ENCODE measurements around the gene PTPRN2. TPM values are rescaled to one million over a fixed set of nuclear protein-coding genes. Genes with fewer than 3 reads are reported as not detected.
"Not testable (repeated sequence)": the region's sequence is repeated elsewhere in the genome, so short reads cannot be mapped to it uniquely, and the experiment has no call there.

PTPRN2 gene
- total RNA-seq, 1 experiment from 2014 or later = 0.11 TPM

DNA sequence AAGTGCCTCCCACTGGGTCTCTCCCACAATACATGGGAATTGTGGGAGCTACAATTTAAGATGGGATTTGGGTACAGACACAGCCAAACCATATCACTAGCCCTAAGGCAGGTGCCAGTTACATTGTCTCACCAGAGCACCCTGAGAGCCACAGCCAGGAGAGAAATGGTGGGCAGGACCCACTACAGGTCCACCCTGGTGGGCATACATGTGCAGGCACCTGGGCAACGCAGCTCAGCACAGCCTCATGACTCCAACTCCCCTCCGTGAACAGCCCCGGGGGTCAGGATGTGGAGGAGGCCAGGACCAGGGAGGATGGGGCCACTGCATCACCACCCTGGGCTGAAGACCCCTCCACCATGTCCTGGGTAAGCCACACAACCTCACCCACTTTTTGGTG is 205.7 kb downstream of the PTPRN2 start:
- no peak overlapping the region for H3K4me3 ChIP-seq (ENCODE audit: low read depth, low read length, poor library complexity, severe bottlenecking)
- ChIA-PET CTCF (no interaction called here), POLR2A (ENCODE audit: low non-redundant PET) (no interaction called here)
- no peaks in the 10 kb centered on the region for H3K36me3 ChIP-seq (ENCODE audit: insufficient read depth, low read length, poor library complexity, severe bottlenecking)
- no peak for TF ChIP-seq EZH2 (IDR thresholded peaks at IDR 0.05; ENCODE audit: borderline replicate concordance, low read depth, low read length, poor library complexity, severe bottlenecking)
- TF ChIP-seq, protein P1, sequence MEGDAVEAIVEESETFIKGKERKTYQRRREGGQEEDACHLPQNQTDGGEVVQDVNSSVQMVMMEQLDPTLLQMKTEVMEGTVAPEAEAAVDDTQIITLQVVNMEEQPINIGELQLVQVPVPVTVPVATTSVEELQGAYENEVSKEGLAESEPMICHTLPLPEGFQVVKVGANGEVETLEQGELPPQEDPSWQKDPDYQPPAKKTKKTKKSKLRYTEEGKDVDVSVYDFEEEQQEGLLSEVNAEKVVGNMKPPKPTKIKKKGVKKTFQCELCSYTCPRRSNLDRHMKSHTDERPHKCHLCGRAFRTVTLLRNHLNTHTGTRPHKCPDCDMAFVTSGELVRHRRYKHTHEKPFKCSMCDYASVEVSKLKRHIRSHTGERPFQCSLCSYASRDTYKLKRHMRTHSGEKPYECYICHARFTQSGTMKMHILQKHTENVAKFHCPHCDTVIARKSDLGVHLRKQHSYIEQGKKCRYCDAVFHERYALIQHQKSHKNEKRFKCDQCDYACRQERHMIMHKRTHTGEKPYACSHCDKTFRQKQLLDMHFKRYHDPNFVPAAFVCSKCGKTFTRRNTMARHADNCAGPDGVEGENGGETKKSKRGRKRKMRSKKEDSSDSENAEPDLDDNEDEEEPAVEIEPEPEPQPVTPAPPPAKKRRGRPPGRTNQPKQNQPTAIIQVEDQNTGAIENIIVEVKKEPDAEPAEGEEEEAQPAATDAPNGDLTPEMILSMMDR (conservative IDR thresholded peaks at IDR 0.05; ENCODE audit: low read depth, low read length) = no peak
- DNase-seq (ENCODE audit: low spot score) = no peak
- peaks cover 10% of the 10 kb centered on the region for H3K27me3 ChIP-seq (replicated peaks; ENCODE audit: insufficient read depth, low read depth, low read length, poor library complexity)
- H3K27ac ChIP-seq (ENCODE audit: low read depth, low read length, poor library complexity, severe bottlenecking) = no peak overlapping the region
- BruUV-seq (replicated peaks) = no TSS peak
- intact Hi-C loops (cut with micrococcal nuclease; ENCODE audit: unreplicated experiment) = no loop called here
- H3K9me3 ChIP-seq (ENCODE audit: low read depth, low read length, poor library complexity, severe bottlenecking) = no peaks in the 10 kb centered on the region
- H3K4me1 ChIP-seq (ENCODE audit: insufficient read depth, low read length, poor library complexity, severe bottlenecking) = no peaks in the 10 kb centered on the region

DNA sequence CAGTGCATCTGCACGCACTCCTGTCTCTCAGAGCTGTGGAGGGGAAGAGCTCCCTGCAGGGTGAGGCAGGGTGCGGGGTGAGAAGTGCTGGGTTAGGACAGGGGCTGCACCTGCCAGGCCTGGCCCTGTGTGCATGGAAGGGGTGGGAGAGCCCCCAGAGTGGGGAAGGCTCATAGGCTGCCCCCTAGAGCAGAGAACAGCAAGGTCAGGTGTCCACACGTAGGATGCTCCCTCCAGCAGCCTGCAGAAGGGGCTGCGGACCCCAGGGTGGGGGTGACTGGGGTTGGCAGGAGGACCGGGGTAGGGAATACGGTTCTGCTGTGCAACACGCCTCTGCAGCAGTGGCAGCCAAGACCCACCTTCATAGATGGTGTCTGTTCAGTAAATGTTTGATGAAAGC is 208.6 kb downstream of the PTPRN2 start:
- DNase-seq (ENCODE audit: low spot score) = no peak
- Histone ChIP-seq H3K4me3 (ENCODE audit: low read depth, low read length, poor library complexity, severe bottlenecking) (no peak overlapping the region), H3K9me3 (ENCODE audit: low read depth, low read length, poor library complexity, severe bottlenecking) (no peaks in the 10 kb centered on the region), H3K4me1 (ENCODE audit: insufficient read depth, low read length, poor library complexity, severe bottlenecking) (no peaks in the 10 kb centered on the region), H3K27me3 (replicated peaks; ENCODE audit: insufficient read depth, low read depth, low read length, poor library complexity) (peaks cover 4% of the 10 kb centered on the region), H3K27ac (ENCODE audit: low read depth, low read length, poor library complexity, severe bottlenecking) (no peak overlapping the region), H3K36me3 (ENCODE audit: insufficient read depth, low read length, poor library complexity, severe bottlenecking) (no peaks in the 10 kb centered on the region)
- TF ChIP-seq EZH2 (IDR thresholded peaks at IDR 0.05; ENCODE audit: borderline replicate concordance, low read depth, low read length, poor library complexity, severe bottlenecking) = no peak
- TF ChIP-seq, protein P1 (conservative IDR thresholded peaks at IDR 0.05; ENCODE audit: low read depth, low read length) = no peak
- CTCF ChIA-PET = no interaction called here
- POLR2A ChIA-PET (ENCODE audit: low non-redundant PET) = no interaction called here
- intact Hi-C loops (cut with micrococcal nuclease; ENCODE audit: unreplicated experiment) = no loop called here
- no TSS peak for BruUV-seq (replicated peaks)

DNA sequence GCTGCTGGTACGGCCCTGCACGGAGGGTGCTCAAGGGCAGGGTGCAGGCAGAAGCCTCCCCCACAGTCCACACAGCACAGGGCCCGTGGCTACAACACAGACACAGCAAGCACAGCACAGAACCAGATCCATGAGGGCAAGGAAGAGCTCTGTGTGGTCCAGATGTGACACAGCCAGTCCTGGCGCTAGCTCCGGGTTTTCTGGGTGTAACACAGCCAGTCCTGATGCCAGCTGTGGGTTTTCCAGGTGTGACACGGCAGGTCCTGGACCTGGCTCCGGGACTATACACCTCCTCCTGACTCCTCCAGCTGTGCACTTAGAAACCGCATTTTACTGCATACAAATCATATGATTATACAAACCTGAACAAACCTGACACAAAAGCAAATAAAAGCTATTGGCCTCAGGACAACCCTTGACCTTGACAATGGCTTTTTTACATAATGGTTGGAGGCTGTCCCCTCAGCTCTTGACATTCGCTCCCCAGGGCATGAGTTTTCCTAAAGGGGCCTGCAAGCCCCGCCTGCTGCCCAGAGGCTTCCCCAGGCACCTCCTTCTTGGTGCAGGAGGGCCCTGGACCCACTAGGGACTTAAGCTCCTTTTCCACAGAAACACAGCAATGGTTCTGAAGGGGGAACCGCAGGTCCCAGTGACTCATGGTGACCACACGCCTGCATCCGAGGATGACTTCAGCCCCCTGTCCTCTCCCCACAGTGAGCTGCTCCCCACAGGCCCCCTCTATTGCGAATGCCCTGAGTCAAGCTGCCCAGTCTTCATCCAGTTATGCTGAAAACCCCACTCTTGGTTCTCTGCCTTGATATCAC is 209.6 kb downstream of the PTPRN2 start:
- no peaks in the 10 kb centered on the region for H3K4me1 ChIP-seq (ENCODE audit: insufficient read depth, low read length, poor library complexity, severe bottlenecking)
- H3K27me3 ChIP-seq (replicated peaks; ENCODE audit: insufficient read depth, low read depth, low read length, poor library complexity) = peaks cover 4% of the 10 kb centered on the region
- TF ChIP-seq, protein P1 (conservative IDR thresholded peaks at IDR 0.05; ENCODE audit: low read depth, low read length) = no peak
- TF ChIP-seq EZH2 (IDR thresholded peaks at IDR 0.05; ENCODE audit: borderline replicate concordance, low read depth, low read length, poor library complexity, severe bottlenecking) = no peak
- ChIA-PET POLR2A (ENCODE audit: low non-redundant PET) (no interaction called here), CTCF (no interaction called here)
- intact Hi-C loops (cut with micrococcal nuclease; ENCODE audit: unreplicated experiment) = no loop called here
- H3K36me3 ChIP-seq (ENCODE audit: insufficient read depth, low read length, poor library complexity, severe bottlenecking) = no peaks in the 10 kb centered on the region
- no peak for DNase-seq (ENCODE audit: low spot score)
- H3K27ac ChIP-seq (ENCODE audit: low read depth, low read length, poor library complexity, severe bottlenecking) = no peak overlapping the region
- no TSS peak for BruUV-seq (replicated peaks)
- no peaks in the 10 kb centered on the region for H3K9me3 ChIP-seq (ENCODE audit: low read depth, low read length, poor library complexity, severe bottlenecking)
- no peak overlapping the region for H3K4me3 ChIP-seq (ENCODE audit: low read depth, low read length, poor library complexity, severe bottlenecking)

DNA sequence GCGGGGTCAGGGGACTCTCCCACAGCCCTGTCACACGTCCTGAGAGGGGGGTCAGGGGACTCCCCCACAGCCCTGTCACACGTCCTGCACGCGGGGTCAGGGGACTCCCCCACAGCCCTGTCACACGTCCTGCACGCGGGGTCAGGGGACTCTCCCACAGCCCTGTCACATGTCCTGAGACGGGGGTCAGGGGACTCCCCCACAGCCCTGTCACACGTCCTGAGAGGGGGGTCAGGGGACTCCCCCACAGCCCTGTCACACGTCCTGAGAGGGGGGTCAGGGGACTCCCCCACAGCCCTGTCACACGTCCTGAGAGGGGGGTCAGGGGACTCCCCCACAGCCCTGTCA is 210.8 kb downstream of the PTPRN2 start:
- intact Hi-C loops (cut with micrococcal nuclease; ENCODE audit: unreplicated experiment); H3K4me1 ChIP-seq (ENCODE audit: insufficient read depth, low read length, poor library complexity, severe bottlenecking); H3K36me3 ChIP-seq (ENCODE audit: insufficient read depth, low read length, poor library complexity, severe bottlenecking); DNase-seq (ENCODE audit: low spot score); POLR2A ChIA-PET (ENCODE audit: low non-redundant PET); H3K9me3 ChIP-seq (ENCODE audit: low read depth, low read length, poor library complexity, severe bottlenecking); CTCF ChIA-PET; BruUV-seq (replicated peaks); H3K27me3 ChIP-seq (replicated peaks; ENCODE audit: insufficient read depth, low read depth, low read length, poor library complexity); H3K27ac ChIP-seq (ENCODE audit: low read depth, low read length, poor library complexity, severe bottlenecking); H3K4me3 ChIP-seq (ENCODE audit: low read depth, low read length, poor library complexity, severe bottlenecking): not testable (repeated sequence)

DNA sequence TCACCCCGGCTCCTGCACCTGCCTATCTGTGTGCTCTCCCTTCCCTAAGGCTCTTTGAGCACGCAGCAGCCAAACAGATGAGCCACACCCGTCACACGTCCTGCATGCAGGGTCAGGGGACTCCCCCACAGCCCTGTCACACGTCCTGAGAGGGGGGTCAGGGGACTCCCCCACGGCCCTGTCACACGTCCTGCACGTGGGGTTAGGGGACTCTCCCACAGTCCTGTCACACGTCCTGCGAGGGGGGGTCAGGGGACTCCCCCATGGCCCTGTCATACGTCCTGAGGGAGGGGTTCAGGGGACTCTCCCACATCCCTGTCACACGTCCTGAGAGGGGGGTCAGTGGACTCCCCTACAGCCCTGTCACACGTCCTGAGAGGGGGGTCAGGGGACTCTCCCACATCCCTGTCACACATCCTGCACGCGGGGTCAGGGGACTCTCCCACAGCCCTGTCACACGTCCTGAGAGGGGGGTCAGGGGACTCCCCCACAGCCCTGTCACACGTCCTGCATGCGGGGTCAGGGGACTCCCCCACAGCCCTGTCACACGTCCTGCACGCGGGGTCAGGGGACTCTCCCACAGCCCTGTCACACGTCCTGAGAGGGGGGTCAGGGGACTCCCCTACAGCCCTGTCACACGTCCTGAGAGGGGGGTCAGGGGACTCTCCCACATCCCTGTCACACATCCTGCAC is 211.3 kb downstream of the PTPRN2 start:
- DNase-seq (ENCODE audit: low spot score); intact Hi-C loops (cut with micrococcal nuclease; ENCODE audit: unreplicated experiment); POLR2A ChIA-PET (ENCODE audit: low non-redundant PET); H3K4me3 ChIP-seq (ENCODE audit: low read depth, low read length, poor library complexity, severe bottlenecking); H3K9me3 ChIP-seq (ENCODE audit: low read depth, low read length, poor library complexity, severe bottlenecking); H3K36me3 ChIP-seq (ENCODE audit: insufficient read depth, low read length, poor library complexity, severe bottlenecking); H3K27ac ChIP-seq (ENCODE audit: low read depth, low read length, poor library complexity, severe bottlenecking); H3K4me1 ChIP-seq (ENCODE audit: insufficient read depth, low read length, poor library complexity, severe bottlenecking); CTCF ChIA-PET; BruUV-seq (replicated peaks); H3K27me3 ChIP-seq (replicated peaks; ENCODE audit: insufficient read depth, low read depth, low read length, poor library complexity): not testable (repeated sequence)

All from A673 (cell line).